Adipose tissue (tissue), 3 donors: Measurements from ENCODE around the gene ZNF804B. TPM values are rescaled to one million over a fixed set of nuclear protein-coding genes. Genes with fewer than 3 reads are reported as not detected.

Source experiments
- H3K27ac ChIP-seq: one replicate; pipeline ENCODE4 v1.5.1; 2013; ENCODE audit warnings: low read depth, low read length
- WGBS, 3 donors: extraction: QIAGEN DNeasy Blood & Tissue Kit; methylation state at CpG; one replicate each; pipeline ENCODE4 v1.1.7; 2013; 5-methylcytosine and 5-hydroxymethylcytosine counted together
- polyA plus RNA-seq, 3 donors: library from polyadenylated mRNA; stranded (reverse); fragments of 200-250 nt; gene quantifications; one replicate each; pipeline ENCODE4 v1.2.3, GENCODE V29; 2013
- donor health status: healthy with polysubstance abuse.
- donor health status: Bipolar disorder and iron deficiency.
- donor health status: healthy.

The ZNF804B gene
- polyA plus RNA-seq, 3 donors = not detected

DNA sequence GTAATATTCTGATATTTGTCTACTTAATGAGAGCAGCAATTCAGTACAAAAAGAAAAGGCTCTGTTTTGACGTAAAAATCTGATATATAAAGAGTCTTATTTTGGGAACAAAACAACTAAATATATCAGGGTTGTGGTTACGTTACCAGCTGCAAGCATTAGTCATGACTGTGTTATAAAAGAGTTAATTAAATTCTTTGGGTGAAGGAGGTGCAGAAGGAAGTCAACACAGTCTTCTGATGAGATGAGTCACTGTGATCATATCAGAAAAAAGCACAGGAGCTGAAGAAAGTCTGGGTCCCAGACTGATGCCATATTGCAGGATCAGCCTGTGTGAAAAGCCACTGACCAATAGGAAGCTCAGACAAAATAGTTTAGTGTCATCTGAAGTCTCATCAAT lies 270.4 kb downstream of the ZNF804B start:
- WGBS, 3 donors = 48 to 68% (median 67%) methylated on average over 2 of the region's 2 CpGs
- H3K27ac ChIP-seq = no peak overlapping the region

- H3K27ac ChIP-seq = no peak overlapping the region
- 73 to 82% (median 74%) methylated on average over 1 of the region's 1 CpG for whole genome bisulfite sequencing, 3 donors
These were observed 281.7 kb downstream of the ZNF804B start for GRCh38 chr7:89041240-89041639.

DNA sequence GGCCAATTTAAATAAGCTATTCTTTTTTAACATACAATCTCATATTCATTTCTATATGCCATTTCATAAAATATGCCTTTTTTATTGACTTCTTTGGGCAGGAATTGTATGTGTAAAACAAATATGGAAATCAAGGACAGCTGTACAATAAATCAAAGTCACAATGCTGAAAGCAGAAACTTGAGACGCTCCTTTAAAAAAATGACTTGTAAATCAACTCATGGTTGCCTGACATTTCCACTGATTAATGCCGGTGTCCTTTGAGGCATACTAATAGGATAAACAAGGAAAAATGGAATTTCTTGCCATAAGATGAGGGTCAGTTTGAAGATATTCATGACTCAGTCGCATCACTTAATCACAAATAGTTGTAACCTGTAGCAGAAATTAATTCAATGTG lies 283.4 kb downstream of the ZNF804B start:
- WGBS, 3 donors = 39 to 74% (median 72%) methylated on average over 3 of the region's 3 CpGs
- H3K27ac ChIP-seq = no peak overlapping the region

DNA sequence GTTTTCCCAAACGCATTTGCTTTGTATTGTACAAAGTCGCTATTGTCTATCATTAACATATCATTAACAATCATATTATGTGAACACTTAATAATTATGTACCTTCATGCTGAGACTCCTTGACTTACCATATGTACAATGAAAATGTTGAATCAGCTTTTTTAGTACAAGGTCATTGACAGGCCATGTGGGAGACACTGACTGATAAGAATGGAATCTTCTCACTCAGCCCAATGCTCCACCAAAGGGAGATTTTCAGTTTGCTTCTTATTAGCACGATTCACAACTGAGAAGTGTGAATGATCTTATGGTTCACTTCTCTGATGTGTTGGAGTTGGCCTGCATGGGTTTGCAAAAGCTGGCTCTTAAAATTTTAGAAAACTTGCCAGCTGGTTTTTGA lies 289.5 kb downstream of the ZNF804B start:
- H3K27ac ChIP-seq = no peak overlapping the region

DNA sequence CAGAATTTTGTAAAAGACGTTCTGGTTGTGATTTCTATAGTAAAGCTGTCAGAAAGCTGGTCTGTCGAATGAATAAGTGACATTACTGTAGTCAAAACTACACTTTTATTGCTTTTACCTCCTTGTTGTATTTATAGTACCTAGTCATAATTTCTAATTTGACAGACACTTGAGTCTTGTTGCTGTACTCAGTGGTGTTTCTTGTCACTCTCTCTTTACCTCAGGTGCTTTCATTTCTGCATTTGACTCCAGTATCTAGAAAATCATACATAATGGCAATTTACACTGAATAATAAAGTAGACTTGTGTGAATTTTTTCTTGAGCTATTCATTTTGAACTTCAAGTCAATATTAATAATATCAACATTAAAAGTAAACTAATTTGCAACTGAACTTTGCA lies 293.6 kb downstream of the ZNF804B start:
- H3K27ac ChIP-seq = no peak overlapping the region
- WGBS, 3 donors = 54 to 79% (median 65%) methylated on average over 2 of the region's 2 CpGs

More for the DNA sequence above, 289.5 kb downstream of the ZNF804B start:
- WGBS, 3 donors = 71 to 88% (median 78%) methylated on average over 3 of the region's 3 CpGs

GRCh38 chr7:89054361-89054760 lies 294.9 kb downstream of the ZNF804B start:
- no peak overlapping the region for H3K27ac ChIP-seq
- WGBS, 3 donors = 14 to 37% (median 19%) methylated on average over 2 of the region's 2 CpGs

GRCh38 chr7:89060234-89060633 lies 300.7 kb downstream of the ZNF804B start:
- H3K27ac ChIP-seq = no peak overlapping the region
- 82 to 95% (median 84%) methylated on average over 2 of the region's 2 CpGs for WGBS, 3 donors

DNA sequence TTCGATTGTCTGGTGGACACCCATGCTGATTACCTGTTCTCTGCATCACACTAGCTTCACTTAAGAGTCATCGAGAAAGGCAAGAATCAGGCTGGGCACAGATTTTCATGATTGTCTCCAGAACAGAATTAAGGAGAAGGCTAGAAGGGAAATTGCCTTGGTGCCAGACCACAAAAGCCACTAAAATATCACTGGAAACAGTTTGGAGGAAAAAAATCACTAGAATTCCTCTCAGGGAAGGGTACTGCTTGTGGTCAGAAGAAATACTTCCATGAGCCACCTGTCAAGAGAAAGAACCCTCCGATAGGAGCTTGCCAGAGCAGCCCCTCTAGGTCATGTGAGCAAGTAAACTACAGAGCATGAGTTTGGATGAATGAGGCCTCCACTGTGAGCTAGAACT lies 305.3 kb downstream of the ZNF804B start:
- WGBS, 3 donors = 56 to 67% (median 61%) methylated on average over 3 of the region's 3 CpGs
- H3K27ac ChIP-seq = no peak overlapping the region

DNA sequence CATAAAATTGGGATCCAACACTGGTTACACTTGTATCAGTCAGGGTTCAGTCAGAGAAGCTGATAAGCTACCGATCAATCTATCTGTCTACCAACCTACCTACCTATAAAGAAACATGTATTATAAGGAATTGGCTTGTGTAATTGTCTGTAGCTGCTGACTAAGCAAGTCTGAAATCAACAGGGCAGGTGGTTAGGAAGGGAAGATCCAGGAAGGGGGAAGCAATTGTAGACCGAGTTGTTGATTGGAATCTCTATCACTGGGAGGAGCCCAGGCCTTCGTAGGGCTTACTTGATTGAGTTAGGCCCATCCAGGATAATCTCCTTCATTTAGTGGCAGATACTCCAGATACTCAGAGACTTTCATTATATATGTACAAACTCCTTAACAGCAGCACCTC lies 307.5 kb downstream of the ZNF804B start:
- WGBS, 3 donors = 71 to 75% (median 71%) methylated on average over 3 of the region's 3 CpGs
- H3K27ac ChIP-seq = no peak overlapping the region

- H3K27ac ChIP-seq = no peak overlapping the region
These were observed 312.6 kb downstream of the ZNF804B start for GRCh38 chr7:89072081-89072480.

DNA sequence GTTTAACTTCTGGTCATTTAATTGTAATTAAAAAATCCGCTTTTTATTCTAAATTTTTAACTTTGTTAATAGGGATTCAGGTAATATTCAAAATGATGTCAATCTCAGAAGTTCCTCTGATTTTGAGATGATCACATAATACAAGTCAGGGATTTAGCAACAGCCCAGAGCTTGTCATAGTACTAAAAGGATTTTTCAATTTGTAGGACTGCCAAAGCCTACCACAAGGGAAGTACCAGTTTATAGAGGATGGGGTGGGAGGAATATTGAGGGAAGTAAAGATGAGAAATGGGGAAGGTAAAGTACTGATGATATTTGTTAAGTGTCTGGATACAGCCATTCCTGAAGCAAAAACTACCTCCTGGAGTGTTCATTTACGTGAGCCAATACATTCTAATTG lies 314.3 kb downstream of the ZNF804B start:
- WGBS, 3 donors = 67 to 84% (median 77%) methylated on average over 2 of the region's 2 CpGs
- H3K27ac ChIP-seq = no peak overlapping the region

DNA sequence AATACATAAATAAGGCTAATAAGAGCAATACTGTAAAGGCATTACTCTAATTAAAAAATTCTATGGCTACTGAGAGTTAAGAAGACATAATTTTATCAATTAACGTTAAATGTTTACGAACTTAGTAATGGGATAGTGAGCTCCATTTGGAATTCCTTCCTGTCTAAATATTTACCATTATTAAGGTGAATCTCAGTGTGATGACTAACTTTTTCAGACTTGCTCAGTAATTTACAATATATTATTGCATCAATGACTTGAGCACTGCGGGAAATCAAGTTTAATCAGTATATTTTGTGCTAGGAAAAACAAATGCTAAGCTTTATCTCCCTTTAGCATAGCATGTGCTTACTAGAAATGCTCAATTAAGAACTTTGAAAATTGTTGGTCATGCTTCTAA lies 318.5 kb downstream of the ZNF804B start:
- 75 to 84% (median 84%) methylated on average over 3 of the region's 3 CpGs for WGBS, 3 donors
- no peak overlapping the region for H3K27ac ChIP-seq

DNA sequence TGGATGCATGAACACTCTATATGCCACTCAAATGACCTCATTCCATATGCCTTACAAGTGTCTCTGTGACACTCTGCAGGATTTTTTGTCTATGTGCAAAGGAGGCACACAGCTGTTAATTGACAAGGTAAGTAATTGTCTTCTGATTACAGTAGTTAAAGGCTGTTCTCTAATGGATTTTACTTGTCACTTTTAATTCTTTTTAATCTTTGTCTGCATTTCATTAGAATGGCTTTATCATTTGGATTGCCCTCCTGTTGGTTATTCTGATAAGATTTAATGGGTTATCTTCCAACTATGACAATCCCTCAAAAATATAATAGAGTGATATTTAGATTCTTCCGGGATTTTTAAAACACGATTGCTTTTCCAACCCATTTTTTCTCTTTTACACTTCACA lies 326.1 kb downstream of the ZNF804B start:
- WGBS, 3 donors = 73 to 87% (median 82%) methylated on average over 2 of the region's 2 CpGs
- H3K27ac ChIP-seq = no peak overlapping the region

DNA sequence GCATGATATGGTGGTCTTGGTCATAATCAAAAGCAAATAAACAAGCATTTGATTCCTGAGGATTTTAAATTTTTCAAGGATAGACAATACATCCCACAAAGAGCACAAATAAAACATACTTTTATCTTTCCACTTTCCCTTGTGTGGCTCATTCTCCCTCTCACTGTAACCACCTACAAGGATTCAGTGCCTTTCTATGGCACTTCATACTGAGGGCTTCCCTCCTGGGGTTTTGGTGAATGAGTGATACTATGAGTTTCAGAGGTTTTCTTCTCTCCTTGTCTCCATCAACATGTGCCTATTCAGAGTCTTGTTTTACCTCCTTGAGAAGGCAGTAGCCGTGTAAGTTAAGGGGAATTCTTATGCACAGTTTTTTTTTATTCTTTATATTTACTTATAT lies 332.1 kb downstream of the ZNF804B start:
- no peak overlapping the region for H3K27ac ChIP-seq
- WGBS, 3 donors = 63 to 82% (median 73%) methylated on average over 1 of the region's 1 CpG

- no peak overlapping the region for H3K27ac ChIP-seq
- 74 to 87% (median 86%) methylated on average over 3 of the region's 3 CpGs for WGBS, 3 donors
These were observed 334.8 kb downstream of the ZNF804B start for GRCh38 chr7:89094269-89094668.

DNA sequence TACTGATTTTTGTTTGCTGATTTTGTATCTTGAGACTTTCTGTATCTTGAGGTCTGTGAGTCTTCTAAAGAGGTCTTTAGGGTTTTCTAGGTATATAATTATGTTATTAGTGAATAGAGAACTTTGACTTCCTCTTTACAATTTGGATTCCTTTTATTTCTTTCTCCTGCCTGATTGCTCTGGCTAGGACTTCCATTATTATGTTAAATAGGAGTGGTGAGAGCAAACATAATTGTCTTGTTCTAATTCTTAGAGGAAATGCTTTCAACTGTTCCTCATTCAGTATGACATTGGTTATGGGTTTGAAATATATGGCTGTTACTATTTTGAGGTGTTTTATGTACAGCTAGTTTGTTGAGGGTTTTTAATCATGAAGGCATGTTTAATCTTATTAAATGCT lies 344.1 kb downstream of the ZNF804B start:
- H3K27ac ChIP-seq = no peak overlapping the region

- H3K27ac ChIP-seq = no peak overlapping the region
- WGBS, 3 donors = 78 to 91% (median 86%) methylated on average over 6 of the region's 6 CpGs
These were observed 345.5 kb downstream of the ZNF804B start for GRCh38 chr7:89104748-89105685.

DNA sequence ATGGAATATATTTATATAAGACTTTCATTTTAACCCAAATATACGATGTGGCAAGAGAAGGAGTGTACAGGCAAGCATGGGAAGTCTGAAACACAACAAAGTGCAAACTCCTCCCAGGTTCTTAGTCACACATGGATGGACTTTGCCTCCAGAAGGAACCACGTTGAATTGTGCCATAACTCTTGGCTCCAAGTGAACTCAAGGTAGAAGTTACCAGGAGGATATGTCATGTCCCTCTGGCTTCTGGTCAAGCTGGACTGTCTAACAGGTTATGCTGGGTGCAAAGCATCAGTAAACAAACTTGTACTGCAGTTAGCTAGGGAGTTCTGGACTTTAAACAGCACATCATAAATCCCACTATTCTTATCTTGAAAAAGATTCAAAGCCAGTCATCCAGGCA lies 364.4 kb downstream of the ZNF804B start:
- 63 to 64% (median 63%) methylated on average over 2 of the region's 2 CpGs for WGBS, 3 donors
- H3K27ac ChIP-seq = no peak overlapping the region

- WGBS, 3 donors = 64 to 76% (median 72%) methylated on average over 2 of the region's 2 CpGs
- H3K27ac ChIP-seq = no peak overlapping the region
These were observed 370.3 kb downstream of the ZNF804B start for GRCh38 chr7:89129600-89130375.

DNA sequence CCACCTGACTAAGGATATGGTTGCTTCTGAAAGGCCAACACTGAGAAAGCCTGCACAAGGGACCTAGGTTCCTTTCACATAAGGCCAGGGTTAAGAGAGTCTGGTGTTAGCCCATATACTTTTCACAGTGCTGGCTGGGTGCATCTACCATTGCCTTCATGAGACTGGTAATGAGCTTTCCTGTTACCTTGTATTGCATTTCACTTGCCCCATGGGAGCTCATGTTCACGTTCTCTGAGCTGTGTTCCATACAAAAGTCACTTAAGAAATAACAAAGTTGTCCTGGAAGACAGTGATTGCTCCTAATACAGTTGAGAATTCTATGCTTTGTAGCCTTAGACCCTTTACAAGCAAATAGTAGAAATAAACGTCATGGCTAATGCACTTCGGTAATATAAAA lies 373.9 kb downstream of the ZNF804B start:
- H3K27ac ChIP-seq = no peak overlapping the region

More for the DNA sequence above, 373.9 kb downstream of the ZNF804B start:
- 47 to 58% (median 56%) methylated on average over 3 of the region's 3 CpGs for WGBS, 3 donors
